ENCODE data around the gene NPFFR1.

DNA sequence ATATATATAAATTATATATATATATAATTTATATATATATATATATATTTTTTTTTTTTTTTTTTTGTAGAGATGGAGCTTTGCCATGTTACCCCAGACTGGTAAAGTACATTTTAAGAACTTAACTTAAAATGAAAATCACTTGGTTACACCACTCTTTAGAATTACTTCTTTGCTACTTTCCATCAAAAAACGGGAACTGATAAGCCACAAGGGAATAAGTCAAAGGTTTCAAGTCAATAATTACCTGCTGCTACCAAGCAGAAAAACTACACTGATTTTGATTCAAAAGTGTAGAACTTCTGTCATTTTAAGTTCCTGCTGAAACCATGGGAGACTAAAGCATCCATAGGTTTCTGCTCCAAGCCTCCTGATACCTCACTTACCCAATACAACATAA, 62.8 kb downstream of the NPFFR1 start:
- TF ChIP-seq, protein P1, sequence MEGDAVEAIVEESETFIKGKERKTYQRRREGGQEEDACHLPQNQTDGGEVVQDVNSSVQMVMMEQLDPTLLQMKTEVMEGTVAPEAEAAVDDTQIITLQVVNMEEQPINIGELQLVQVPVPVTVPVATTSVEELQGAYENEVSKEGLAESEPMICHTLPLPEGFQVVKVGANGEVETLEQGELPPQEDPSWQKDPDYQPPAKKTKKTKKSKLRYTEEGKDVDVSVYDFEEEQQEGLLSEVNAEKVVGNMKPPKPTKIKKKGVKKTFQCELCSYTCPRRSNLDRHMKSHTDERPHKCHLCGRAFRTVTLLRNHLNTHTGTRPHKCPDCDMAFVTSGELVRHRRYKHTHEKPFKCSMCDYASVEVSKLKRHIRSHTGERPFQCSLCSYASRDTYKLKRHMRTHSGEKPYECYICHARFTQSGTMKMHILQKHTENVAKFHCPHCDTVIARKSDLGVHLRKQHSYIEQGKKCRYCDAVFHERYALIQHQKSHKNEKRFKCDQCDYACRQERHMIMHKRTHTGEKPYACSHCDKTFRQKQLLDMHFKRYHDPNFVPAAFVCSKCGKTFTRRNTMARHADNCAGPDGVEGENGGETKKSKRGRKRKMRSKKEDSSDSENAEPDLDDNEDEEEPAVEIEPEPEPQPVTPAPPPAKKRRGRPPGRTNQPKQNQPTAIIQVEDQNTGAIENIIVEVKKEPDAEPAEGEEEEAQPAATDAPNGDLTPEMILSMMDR (conservative IDR thresholded peaks at IDR 0.05; ENCODE audit: low read depth in 2 of 2): no peak
- TF ChIP-seq, protein P2, sequence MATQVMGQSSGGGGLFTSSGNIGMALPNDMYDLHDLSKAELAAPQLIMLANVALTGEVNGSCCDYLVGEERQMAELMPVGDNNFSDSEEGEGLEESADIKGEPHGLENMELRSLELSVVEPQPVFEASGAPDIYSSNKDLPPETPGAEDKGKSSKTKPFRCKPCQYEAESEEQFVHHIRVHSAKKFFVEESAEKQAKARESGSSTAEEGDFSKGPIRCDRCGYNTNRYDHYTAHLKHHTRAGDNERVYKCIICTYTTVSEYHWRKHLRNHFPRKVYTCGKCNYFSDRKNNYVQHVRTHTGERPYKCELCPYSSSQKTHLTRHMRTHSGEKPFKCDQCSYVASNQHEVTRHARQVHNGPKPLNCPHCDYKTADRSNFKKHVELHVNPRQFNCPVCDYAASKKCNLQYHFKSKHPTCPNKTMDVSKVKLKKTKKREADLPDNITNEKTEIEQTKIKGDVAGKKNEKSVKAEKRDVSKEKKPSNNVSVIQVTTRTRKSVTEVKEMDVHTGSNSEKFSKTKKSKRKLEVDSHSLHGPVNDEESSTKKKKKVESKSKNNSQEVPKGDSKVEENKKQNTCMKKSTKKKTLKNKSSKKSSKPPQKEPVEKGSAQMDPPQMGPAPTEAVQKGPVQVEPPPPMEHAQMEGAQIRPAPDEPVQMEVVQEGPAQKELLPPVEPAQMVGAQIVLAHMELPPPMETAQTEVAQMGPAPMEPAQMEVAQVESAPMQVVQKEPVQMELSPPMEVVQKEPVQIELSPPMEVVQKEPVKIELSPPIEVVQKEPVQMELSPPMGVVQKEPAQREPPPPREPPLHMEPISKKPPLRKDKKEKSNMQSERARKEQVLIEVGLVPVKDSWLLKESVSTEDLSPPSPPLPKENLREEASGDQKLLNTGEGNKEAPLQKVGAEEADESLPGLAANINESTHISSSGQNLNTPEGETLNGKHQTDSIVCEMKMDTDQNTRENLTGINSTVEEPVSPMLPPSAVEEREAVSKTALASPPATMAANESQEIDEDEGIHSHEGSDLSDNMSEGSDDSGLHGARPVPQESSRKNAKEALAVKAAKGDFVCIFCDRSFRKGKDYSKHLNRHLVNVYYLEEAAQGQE (IDR thresholded peaks at IDR 0.05; ENCODE audit: unreplicated experiment): no peak
- TF ChIP-seq EZH2 (IDR thresholded peaks at IDR 0.05; ENCODE audit: low read depth, unreplicated experiment) (no peak), POLR2AphosphoS5 (IDR thresholded peaks at IDR 0.05; ENCODE audit: low read depth) (no peak), CREB1 (CRISPR knock-in tag; IDR thresholded peaks at IDR 0.05; ENCODE audit: low read depth) (no peak), JUNB (IDR thresholded peaks at IDR 0.05; ENCODE audit: unreplicated experiment) (no peak), ZNF331 (CRISPR knock-in tag; IDR thresholded peaks at IDR 0.05; ENCODE audit: low read depth) (no peak), STAT1 (IDR thresholded peaks at IDR 0.05; ENCODE audit: unreplicated experiment) (no peak), EZH2phosphoT487 (IDR thresholded peaks at IDR 0.05; ENCODE audit: unreplicated experiment) (no peak), ZNF114 (CRISPR knock-in tag; IDR thresholded peaks at IDR 0.05) (no peak), NANOG (IDR thresholded peaks at IDR 0.05; ENCODE audit: borderline replicate concordance) (no peak)
- TF ChIP-seq, protein P3, sequence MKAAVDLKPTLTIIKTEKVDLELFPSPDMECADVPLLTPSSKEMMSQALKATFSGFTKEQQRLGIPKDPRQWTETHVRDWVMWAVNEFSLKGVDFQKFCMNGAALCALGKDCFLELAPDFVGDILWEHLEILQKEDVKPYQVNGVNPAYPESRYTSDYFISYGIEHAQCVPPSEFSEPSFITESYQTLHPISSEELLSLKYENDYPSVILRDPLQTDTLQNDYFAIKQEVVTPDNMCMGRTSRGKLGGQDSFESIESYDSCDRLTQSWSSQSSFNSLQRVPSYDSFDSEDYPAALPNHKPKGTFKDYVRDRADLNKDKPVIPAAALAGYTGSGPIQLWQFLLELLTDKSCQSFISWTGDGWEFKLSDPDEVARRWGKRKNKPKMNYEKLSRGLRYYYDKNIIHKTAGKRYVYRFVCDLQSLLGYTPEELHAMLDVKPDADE (IDR thresholded peaks at IDR 0.05): no peak
- TF ChIP-seq, protein P4, sequence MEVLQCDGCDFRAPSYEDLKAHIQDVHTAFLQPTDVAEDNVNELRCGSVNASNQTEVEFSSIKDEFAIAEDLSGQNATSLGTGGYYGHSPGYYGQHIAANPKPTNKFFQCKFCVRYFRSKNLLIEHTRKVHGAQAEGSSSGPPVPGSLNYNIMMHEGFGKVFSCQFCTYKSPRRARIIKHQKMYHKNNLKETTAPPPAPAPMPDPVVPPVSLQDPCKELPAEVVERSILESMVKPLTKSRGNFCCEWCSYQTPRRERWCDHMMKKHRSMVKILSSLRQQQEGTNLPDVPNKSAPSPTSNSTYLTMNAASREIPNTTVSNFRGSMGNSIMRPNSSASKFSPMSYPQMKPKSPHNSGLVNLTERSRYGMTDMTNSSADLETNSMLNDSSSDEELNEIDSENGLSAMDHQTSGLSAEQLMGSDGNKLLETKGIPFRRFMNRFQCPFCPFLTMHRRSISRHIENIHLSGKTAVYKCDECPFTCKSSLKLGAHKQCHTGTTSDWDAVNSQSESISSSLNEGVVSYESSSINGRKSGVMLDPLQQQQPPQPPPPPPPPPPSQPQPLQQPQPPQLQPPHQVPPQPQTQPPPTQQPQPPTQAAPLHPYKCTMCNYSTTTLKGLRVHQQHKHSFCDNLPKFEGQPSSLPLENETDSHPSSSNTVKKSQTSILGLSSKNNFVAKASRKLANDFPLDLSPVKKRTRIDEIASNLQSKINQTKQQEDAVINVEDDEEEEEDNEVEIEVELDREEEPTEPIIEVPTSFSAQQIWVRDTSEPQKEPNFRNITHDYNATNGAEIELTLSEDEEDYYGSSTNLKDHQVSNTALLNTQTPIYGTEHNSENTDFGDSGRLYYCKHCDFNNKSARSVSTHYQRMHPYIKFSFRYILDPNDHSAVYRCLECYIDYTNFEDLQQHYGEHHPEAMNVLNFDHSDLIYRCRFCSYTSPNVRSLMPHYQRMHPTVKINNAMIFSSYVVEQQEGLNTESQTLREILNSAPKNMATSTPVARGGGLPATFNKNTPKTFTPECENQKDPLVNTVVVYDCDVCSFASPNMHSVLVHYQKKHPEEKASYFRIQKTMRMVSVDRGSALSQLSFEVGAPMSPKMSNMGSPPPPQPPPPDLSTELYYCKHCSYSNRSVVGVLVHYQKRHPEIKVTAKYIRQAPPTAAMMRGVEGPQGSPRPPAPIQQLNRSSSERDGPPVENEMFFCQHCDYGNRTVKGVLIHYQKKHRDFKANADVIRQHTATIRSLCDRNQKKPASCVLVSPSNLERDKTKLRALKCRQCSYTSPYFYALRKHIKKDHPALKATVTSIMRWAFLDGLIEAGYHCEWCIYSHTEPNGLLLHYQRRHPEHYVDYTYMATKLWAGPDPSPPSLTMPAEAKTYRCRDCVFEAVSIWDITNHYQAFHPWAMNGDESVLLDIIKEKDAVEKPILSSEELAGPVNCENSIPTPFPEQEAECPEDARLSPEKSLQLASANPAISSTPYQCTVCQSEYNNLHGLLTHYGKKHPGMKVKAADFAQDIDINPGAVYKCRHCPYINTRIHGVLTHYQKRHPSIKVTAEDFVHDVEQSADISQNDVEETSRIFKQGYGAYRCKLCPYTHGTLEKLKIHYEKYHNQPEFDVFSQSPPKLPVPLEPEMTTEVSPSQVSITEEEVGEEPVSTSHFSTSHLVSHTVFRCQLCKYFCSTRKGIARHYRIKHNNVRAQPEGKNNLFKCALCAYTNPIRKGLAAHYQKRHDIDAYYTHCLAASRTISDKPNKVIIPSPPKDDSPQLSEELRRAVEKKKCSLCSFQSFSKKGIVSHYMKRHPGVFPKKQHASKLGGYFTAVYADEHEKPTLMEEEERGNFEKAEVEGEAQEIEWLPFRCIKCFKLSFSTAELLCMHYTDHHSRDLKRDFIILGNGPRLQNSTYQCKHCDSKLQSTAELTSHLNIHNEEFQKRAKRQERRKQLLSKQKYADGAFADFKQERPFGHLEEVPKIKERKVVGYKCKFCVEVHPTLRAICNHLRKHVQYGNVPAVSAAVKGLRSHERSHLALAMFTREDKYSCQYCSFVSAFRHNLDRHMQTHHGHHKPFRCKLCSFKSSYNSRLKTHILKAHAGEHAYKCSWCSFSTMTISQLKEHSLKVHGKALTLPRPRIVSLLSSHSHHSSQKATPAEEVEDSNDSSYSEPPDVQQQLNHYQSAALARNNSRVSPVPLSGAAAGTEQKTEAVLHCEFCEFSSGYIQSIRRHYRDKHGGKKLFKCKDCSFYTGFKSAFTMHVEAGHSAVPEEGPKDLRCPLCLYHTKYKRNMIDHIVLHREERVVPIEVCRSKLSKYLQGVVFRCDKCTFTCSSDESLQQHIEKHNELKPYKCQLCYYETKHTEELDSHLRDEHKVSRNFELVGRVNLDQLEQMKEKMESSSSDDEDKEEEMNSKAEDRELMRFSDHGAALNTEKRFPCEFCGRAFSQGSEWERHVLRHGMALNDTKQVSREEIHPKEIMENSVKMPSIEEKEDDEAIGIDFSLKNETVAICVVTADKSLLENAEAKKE (CRISPR knock-in tag; IDR thresholded peaks at IDR 0.05): no peak
